ENCODE data around the gene TAS2R8.

TAS2R8 gene

GRCh38 chr12:10756194-10756593, 50.9 kb downstream of the TAS2R8 start:
- in situ Hi-C loops (cut with MboI; ENCODE audit: low sequenced_read_pairs) = no loop called here
